ENCODE results near the gene SLC44A5. TPM values are rescaled to one million over a fixed set of nuclear protein-coding genes. Genes with fewer than 3 reads are reported as not detected.

Gene SLC44A5
- total and polyA plus RNA-seq, 2 experiments from 2014 or later: 3.3 to 11.7 TPM

DNA sequence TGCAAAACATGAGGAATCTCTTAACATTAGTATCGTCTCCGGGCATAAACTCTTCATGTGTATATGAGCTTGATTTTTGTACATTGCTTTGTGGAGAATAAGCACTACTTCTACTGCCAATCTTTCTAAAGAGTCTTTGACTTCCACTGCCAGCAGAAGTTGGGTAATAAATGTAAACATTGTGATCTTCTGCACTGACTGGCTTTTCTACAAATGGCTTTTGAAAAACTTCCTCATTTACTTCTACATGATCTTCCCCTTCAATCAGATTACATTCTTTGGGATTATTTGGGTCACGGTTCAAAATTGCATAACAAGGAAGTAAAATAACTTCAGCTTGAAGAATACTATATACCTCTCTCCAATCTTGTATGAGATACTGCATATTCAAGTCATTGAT lies 30.4 kb upstream of the SLC44A5 start:
- TF ChIP-seq JUNB (IDR thresholded peaks at IDR 0.05; ENCODE audit: unreplicated experiment): no peak
- TF ChIP-seq, protein P1, sequence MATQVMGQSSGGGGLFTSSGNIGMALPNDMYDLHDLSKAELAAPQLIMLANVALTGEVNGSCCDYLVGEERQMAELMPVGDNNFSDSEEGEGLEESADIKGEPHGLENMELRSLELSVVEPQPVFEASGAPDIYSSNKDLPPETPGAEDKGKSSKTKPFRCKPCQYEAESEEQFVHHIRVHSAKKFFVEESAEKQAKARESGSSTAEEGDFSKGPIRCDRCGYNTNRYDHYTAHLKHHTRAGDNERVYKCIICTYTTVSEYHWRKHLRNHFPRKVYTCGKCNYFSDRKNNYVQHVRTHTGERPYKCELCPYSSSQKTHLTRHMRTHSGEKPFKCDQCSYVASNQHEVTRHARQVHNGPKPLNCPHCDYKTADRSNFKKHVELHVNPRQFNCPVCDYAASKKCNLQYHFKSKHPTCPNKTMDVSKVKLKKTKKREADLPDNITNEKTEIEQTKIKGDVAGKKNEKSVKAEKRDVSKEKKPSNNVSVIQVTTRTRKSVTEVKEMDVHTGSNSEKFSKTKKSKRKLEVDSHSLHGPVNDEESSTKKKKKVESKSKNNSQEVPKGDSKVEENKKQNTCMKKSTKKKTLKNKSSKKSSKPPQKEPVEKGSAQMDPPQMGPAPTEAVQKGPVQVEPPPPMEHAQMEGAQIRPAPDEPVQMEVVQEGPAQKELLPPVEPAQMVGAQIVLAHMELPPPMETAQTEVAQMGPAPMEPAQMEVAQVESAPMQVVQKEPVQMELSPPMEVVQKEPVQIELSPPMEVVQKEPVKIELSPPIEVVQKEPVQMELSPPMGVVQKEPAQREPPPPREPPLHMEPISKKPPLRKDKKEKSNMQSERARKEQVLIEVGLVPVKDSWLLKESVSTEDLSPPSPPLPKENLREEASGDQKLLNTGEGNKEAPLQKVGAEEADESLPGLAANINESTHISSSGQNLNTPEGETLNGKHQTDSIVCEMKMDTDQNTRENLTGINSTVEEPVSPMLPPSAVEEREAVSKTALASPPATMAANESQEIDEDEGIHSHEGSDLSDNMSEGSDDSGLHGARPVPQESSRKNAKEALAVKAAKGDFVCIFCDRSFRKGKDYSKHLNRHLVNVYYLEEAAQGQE (IDR thresholded peaks at IDR 0.05; ENCODE audit: unreplicated experiment): no peak
- H3K27me3 ChIP-seq (ENCODE audit: insufficient read depth): no peaks in the 10 kb centered on the region
- ATAC-seq: no peak

DNA sequence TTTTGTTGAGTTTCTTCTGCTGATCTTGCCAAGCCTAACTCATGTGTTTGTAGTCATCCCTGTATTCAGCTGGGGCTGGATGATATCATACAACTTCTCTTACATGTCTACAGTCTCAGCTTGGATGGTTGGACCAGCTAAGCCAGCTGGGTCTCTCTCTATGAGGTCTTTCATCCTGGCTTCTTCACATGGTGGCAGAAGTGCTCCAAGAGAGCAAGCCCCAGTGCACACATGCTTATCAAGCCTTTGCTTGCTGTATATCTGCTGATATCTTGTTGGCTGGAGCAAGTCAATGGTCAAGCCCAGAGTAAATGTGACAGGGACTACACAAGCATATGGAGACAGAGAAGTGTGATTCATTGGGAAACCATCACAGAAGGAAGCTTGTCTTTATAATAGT lies 29.2 kb upstream of the SLC44A5 start:
- Mint-ChIP-seq H3K27me3 (ENCODE audit: insufficient read depth, low read depth, poor library complexity) (no peaks in the 10 kb centered on the region), H3K27ac (no peak overlapping the region), H3K36me3 (ENCODE audit: low read depth) (no peaks in the 10 kb centered on the region), H3K9me3 (no peaks in the 10 kb centered on the region; the same call in 2 of the 3 replicates), H3K4me3 (no peak overlapping the region), H3K4me1 (no peaks in the 10 kb centered on the region)
- H2AFZ ChIP-seq: no peak overlapping the region
- no peak overlapping the region for H3K27ac ChIP-seq (ENCODE audit: low read depth)
- H3K9me2 ChIP-seq (ENCODE audit: insufficient read depth): no peaks in the 10 kb centered on the region
- no peaks in the 10 kb centered on the region for H4K20me1 ChIP-seq (replicated peaks; ENCODE audit: insufficient read depth)
- TF ChIP-seq CREB1 (CRISPR knock-in tag; IDR thresholded peaks at IDR 0.05; ENCODE audit: low read depth): no peak
- TF ChIP-seq, protein P2, sequence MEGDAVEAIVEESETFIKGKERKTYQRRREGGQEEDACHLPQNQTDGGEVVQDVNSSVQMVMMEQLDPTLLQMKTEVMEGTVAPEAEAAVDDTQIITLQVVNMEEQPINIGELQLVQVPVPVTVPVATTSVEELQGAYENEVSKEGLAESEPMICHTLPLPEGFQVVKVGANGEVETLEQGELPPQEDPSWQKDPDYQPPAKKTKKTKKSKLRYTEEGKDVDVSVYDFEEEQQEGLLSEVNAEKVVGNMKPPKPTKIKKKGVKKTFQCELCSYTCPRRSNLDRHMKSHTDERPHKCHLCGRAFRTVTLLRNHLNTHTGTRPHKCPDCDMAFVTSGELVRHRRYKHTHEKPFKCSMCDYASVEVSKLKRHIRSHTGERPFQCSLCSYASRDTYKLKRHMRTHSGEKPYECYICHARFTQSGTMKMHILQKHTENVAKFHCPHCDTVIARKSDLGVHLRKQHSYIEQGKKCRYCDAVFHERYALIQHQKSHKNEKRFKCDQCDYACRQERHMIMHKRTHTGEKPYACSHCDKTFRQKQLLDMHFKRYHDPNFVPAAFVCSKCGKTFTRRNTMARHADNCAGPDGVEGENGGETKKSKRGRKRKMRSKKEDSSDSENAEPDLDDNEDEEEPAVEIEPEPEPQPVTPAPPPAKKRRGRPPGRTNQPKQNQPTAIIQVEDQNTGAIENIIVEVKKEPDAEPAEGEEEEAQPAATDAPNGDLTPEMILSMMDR (conservative IDR thresholded peaks at IDR 0.05; ENCODE audit: low read depth in 2 of 2): 0 out of 4 replicates have a peak, but pooled peaks of 1 of the 2 experiments have one; percentile 15
- H3K4me2 ChIP-seq: no peak overlapping the region
- no peaks in the 10 kb centered on the region for H3K36me3 ChIP-seq (ENCODE audit: insufficient read depth)
- no peak for ATAC-seq
- H3K4me1 ChIP-seq (ENCODE audit: insufficient read depth): no peaks in the 10 kb centered on the region
- H3K27me3 ChIP-seq (ENCODE audit: insufficient read depth): no peaks in the 10 kb centered on the region
- H3K79me2 ChIP-seq (replicated peaks; ENCODE audit: insufficient read depth): no peaks in the 10 kb centered on the region
- DNase-seq (ENCODE audit: low spot score): no peak
- no peaks in the 10 kb centered on the region for H3F3A ChIP-seq (replicated peaks; ENCODE audit: low read depth)
- no peak overlapping the region for H3K4me3 ChIP-seq

More for the DNA sequence above, 30.4 kb upstream of the SLC44A5 start:
- no peaks in the 10 kb centered on the region for H3K4me1 ChIP-seq (ENCODE audit: insufficient read depth)
- Mint-ChIP-seq H3K9me3 (peaks cover 5% of the 10 kb centered on the region; the same call in 2 of the 3 replicates), H3K4me1 (no peaks in the 10 kb centered on the region), H3K27ac (no peak overlapping the region), H3K27me3 (ENCODE audit: insufficient read depth, low read depth, poor library complexity) (no peaks in the 10 kb centered on the region), H3K4me3 (no peak overlapping the region), H3K36me3 (ENCODE audit: low read depth) (peaks cover 2% of the 10 kb centered on the region; the same call in 1 of the 3 replicates)
- no peak overlapping the region for H3K27ac ChIP-seq (ENCODE audit: low read depth)
- no peaks in the 10 kb centered on the region for H3F3A ChIP-seq (replicated peaks; ENCODE audit: low read depth)
- no peaks in the 10 kb centered on the region for H3K79me2 ChIP-seq (replicated peaks; ENCODE audit: insufficient read depth)
- H3K4me3 ChIP-seq: no peak overlapping the region
- no peak for DNase-seq (ENCODE audit: low spot score)
- H3K4me2 ChIP-seq: no peak overlapping the region
- no peaks in the 10 kb centered on the region for H3K36me3 ChIP-seq (ENCODE audit: insufficient read depth)
- H2AFZ ChIP-seq: no peak overlapping the region
- H3K9me2 ChIP-seq (ENCODE audit: insufficient read depth): no peaks in the 10 kb centered on the region
- H4K20me1 ChIP-seq (replicated peaks; ENCODE audit: insufficient read depth): no peaks in the 10 kb centered on the region
